CD8-positive, alpha-beta memory T cell (primary cell): ENCODE results near the gene GRK2. TPM values are rescaled to one million over a fixed set of nuclear protein-coding genes. Genes with fewer than 3 reads are reported as not detected.

Source experiments
- CTCF ChIA-PET: fragments of 350-600 bp; sonication (Branson Sonifier 250); formaldehyde crosslinking; loops from one replicate; lab custom pipeline; 2021; ENCODE audit warnings: antibody characterized with exemption; lab: Charles Lee
- POLR2A ChIA-PET: fragments of 350-600 bp; sonication (Branson Sonifier 250); formaldehyde crosslinking; loops from one replicate; lab custom pipeline; 2021; ENCODE audit warnings: antibody characterized with exemption; lab: Charles Lee
- DNase-seq, 5 donors: peaks; one replicate each; pipeline versions ENCODE4 v3.0.0 to v3.0.0-alpha.2; 2020 to 2022; ENCODE audit warnings: mixed read lengths in 1 of 5
- H3K27ac ChIP-seq: one replicate; pipeline ENCODE4 v1.7.0; 2013; ENCODE audit warnings: low read depth, mild to moderate bottlenecking, low read length, moderate library complexity
- H3K27me3 ChIP-seq: 2 replicates; pipeline ENCODE4 v1.7.0; 2013; ENCODE audit warnings: low read length, mild to moderate bottlenecking; ENCODE audit not compliant: insufficient read depth, poor library complexity, severe bottlenecking
- H3K36me3 ChIP-seq: 2 replicates; pipeline ENCODE4 v1.7.0; 2013; ENCODE audit warnings: mild to moderate bottlenecking, low read length, moderate library complexity; ENCODE audit not compliant: insufficient read depth
- H3K4me1 ChIP-seq: 2 replicates; pipeline ENCODE4 v1.7.0; 2013; ENCODE audit warnings: mild to moderate bottlenecking, low read length, moderate library complexity; ENCODE audit not compliant: insufficient read depth
- H3K4me3 ChIP-seq: 2 replicates; pipeline ENCODE4 v1.7.0; 2013; ENCODE audit warnings: mild to moderate bottlenecking, low read length
- H3K9me3 ChIP-seq: 2 replicates; pipeline ENCODE4 v1.7.0; 2013; ENCODE audit warnings: mild to moderate bottlenecking, low read length
- H3K27ac Mint-ChIP-seq, 8 donors: one replicate each; pipeline ENCODE4 v1.8.0; 2020 to 2021; ENCODE audit warnings: mixed read lengths in 8 of 8, mild to moderate bottlenecking in 6 of 8, inconsistent platforms in 3 of 8, moderate library complexity in 3 of 8
- H3K27me3 Mint-ChIP-seq, 2 donors: one replicate each; pipeline ENCODE4 v1.8.0; 2020 to 2021; ENCODE audit warnings: mixed read lengths in 2 of 2, mild to moderate bottlenecking in 1 of 2, moderate library complexity in 1 of 2
- H3K36me3 Mint-ChIP-seq, 3 donors: one replicate each; pipeline ENCODE4 v1.8.0; 2020 to 2021; ENCODE audit warnings: mixed read lengths in 3 of 3, inconsistent platforms in 1 of 3, mild to moderate bottlenecking in 1 of 3
- H3K4me1 Mint-ChIP-seq, 3 donors: one replicate each; pipeline ENCODE4 v1.8.0; 2020 to 2021; ENCODE audit warnings: mixed read lengths in 3 of 3, inconsistent platforms in 1 of 3, mild to moderate bottlenecking in 1 of 3
- H3K4me3 Mint-ChIP-seq, 7 donors: one replicate each; pipeline ENCODE4 v1.8.0; 2020 to 2021; ENCODE audit warnings: mixed read lengths in 7 of 7, mild to moderate bottlenecking in 6 of 7, moderate library complexity in 4 of 7, inconsistent platforms in 2 of 7
- H3K9me3 Mint-ChIP-seq, 5 donors: one replicate each; pipeline ENCODE4 v1.8.0; 2020 to 2022; ENCODE audit warnings: mixed read lengths in 5 of 5, mild to moderate bottlenecking in 3 of 5, moderate library complexity in 2 of 5, inconsistent platforms in 1 of 5
- polyA plus RNA-seq: library from polyadenylated mRNA; unstranded; fragments of 300-500 nt; fragmentation: Illumina TruSeq; gene quantifications from one replicate; pipeline ENCODE4 v1.2.3, GENCODE V29; 2021
- total RNA-seq, 2 experiments: library from RNA; stranded (reverse); gene quantifications; one replicate each; pipeline ENCODE4 v1.2.3, GENCODE V29; 2021

The GRK2 gene
- total and polyA plus RNA-seq, 3 experiments from 2014 or later = 69.9 to 246 (median 237) TPM

- peak overlapping the region; percentile 74 to 91 (median 76) for H3K4me3 Mint-ChIP-seq
- peaks cover 0 to 68% (median 6%) of the 10 kb centered on the region in 3 donors for H3K36me3 Mint-ChIP-seq
- POLR2A ChIA-PET = interaction anchor here (1.0 to 15.0 kb wide), 13 partner anchors 9 to 115 kb away, joined by 3 to 283 read pairs (median 5); partner anchors contain the start of genes GRK2, POLD4, PPP1CA and SSH3
Measured at GRCh38 chr11:67288452-67289225, 22.4 kb downstream of the GRK2 start.

DNA sequence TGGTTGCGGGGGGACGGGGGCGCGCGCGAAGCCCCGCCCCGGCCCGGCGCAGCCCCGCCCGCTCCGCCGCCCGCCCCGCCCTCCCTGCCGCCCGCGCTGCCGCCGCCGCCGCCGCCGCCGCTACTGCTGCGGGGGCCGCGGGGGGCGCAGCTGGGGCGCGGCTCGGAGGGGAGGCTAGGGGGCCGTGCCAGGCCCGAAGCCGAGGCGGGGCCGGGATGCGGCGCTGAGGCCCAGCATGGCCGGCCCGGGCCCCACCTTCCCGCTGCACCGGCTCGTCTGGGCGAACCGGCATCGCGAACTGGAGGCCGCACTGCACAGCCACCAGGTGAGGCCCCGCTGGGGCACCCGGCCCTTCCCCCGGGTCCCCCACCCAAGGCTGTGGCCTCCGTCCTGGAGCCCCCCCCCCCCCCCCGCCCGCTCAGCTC lies 23.0 kb downstream of the GRK2 start, which contains the start of gene ANKRD13D:
Gene ANKRD13D (plus strand): TSS at position 78 of the 425 bp plus-strand sequence. CDS start 158 bp downstream, at position 236.
- ChIA-PET CTCF (interaction anchor here (0.7 to 9.5 kb wide), 15 partner anchors 9 to 175 kb away, joined by 3 to 114 read pairs (median 5); partner anchors contain the start of genes GRK2, PPP1CA and PTPRCAP), POLR2A (interaction anchor here (0.6 to 15.0 kb wide), 11 partner anchors 14 to 113 kb away, joined by 3 to 283 read pairs (median 6); partner anchors contain the start of genes GRK2, POLD4, PPP1CA and SSH3)
- Histone ChIP-seq H3K9me3 (no peaks in the 10 kb centered on the region), H3K36me3 (peaks cover 13% of the 10 kb centered on the region), H3K27me3 (no peaks in the 10 kb centered on the region), H3K4me3 (peak within 1 kb of the TSS; percentile 92), H3K4me1 (peaks cover 77% of the 10 kb centered on the region), H3K27ac (peak within 1 kb of the TSS; percentile 88)
- Mint-ChIP-seq H3K9me3 (no peaks in the 10 kb centered on the region), H3K4me3 (peak within 1 kb of the TSS; percentile 86 to 95 (median 88)), H3K27me3 (peaks cover 0 to 2% of the 10 kb centered on the region in 2 donors), H3K36me3 (peaks cover 3 to 67% (median 11%) of the 10 kb centered on the region in 3 donors), H3K27ac (peak within 1 kb of the TSS; percentile 86 to 100 (median 99)), H3K4me1 (peaks cover 56 to 78% (median 56%) of the 10 kb centered on the region in 3 donors)
- DNase-seq = peak in 1 of 5 donors; percentile 56

More at GRCh38 chr11:67288452-67289225, 22.4 kb downstream of the GRK2 start:
- Histone ChIP-seq H3K4me1 (peaks cover 71% of the 10 kb centered on the region), H3K36me3 (peaks cover 19% of the 10 kb centered on the region), H3K4me3 (peak overlapping the region; percentile 92), H3K9me3 (no peaks in the 10 kb centered on the region), H3K27me3 (no peaks in the 10 kb centered on the region), H3K27ac (peak overlapping the region; percentile 88)
- DNase-seq = peak; percentile 86 to 94 (median 91)
- CTCF ChIA-PET = interaction anchor here (0.7 to 9.5 kb wide), 19 partner anchors 10 to 176 kb away, joined by 3 to 114 read pairs (median 4); partner anchors contain the start of genes GRK2, PPP1CA and PTPRCAP
- peak overlapping the region; percentile 86 to 100 (median 99) for H3K27ac Mint-ChIP-seq
- no peaks in the 10 kb centered on the region for H3K9me3 Mint-ChIP-seq
- peaks cover 50 to 75% (median 51%) of the 10 kb centered on the region in 3 donors for H3K4me1 Mint-ChIP-seq
- H3K27me3 Mint-ChIP-seq = peaks cover 0 to 2% of the 10 kb centered on the region in 2 donors

- Mint-ChIP-seq H3K27ac (peak overlapping the region; percentile 81 to 94 (median 91)), H3K4me1 (peaks cover 54 to 81% (median 56%) of the 10 kb centered on the region in 3 donors), H3K36me3 (peaks cover 5 to 62% (median 11%) of the 10 kb centered on the region in 3 donors), H3K9me3 (peaks cover 0 to under 1% (median 0%) of the 10 kb centered on the region in 5 donors), H3K4me3 (peak overlapping the region; percentile 86 to 95 (median 88)), H3K27me3 (peaks cover 0 to 2% of the 10 kb centered on the region in 2 donors)
- no peaks in the 10 kb centered on the region for H3K27me3 ChIP-seq
- peaks cover 81% of the 10 kb centered on the region for H3K4me1 ChIP-seq
- peak overlapping the region; percentile 76 for H3K27ac ChIP-seq
- DNase-seq = no peak
- H3K9me3 ChIP-seq = no peaks in the 10 kb centered on the region
- H3K36me3 ChIP-seq = peaks cover 12% of the 10 kb centered on the region
- ChIA-PET CTCF (interaction anchor here (0.8 to 9.5 kb wide), 11 partner anchors 9 to 112 kb away, joined by 3 to 114 read pairs (median 4); partner anchors contain the start of genes GRK2 and PPP1CA), POLR2A (interaction anchor here (0.6 to 15.0 kb wide), 7 partner anchors 14 to 40 kb away, joined by 3 to 283 read pairs (median 6); partner anchors contain the start of genes GRK2 and SSH3)
- H3K4me3 ChIP-seq = peak overlapping the region; percentile 66
Measured at GRCh38 chr11:67289651-67290479, 23.6 kb downstream of the GRK2 start.

DNA sequence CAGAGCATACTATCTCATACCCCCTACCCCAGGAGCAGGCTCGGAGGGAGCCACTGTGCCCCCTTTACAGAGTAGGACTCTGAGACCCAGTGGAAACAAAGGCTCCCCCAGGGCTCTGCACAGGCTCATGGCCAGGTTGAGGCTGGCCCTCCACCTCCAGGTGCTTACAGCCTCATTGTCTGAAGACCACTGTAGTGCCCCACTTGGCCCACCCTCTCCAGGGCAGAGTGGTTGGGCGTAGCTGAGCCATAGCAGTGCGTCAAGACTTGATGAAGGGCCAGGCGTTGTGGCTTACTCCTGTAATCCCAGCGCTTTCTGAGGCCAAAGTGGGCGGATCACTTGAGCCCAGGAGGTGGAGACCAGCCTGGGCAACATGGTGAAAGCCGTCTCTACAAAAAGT lies 24.5 kb downstream of the GRK2 start:
- Histone ChIP-seq H3K27me3 (no peaks in the 10 kb centered on the region), H3K4me1 (peaks cover 72% of the 10 kb centered on the region), H3K4me3 (no peak overlapping the region), H3K9me3 (peaks cover 2% of the 10 kb centered on the region), H3K27ac (no peak overlapping the region), H3K36me3 (peaks cover 12% of the 10 kb centered on the region)
- peaks cover 53 to 76% (median 54%) of the 10 kb centered on the region in 3 donors for H3K4me1 Mint-ChIP-seq
- peaks cover 13 to 60% (median 14%) of the 10 kb centered on the region in 3 donors for H3K36me3 Mint-ChIP-seq
- H3K9me3 Mint-ChIP-seq = peaks cover 0 to 5% (median under 1%) of the 10 kb centered on the region in 5 donors
- peak overlapping the region; percentile 39 to 95 (median 86) for H3K4me3 Mint-ChIP-seq
- POLR2A ChIA-PET = interaction anchor here (1.2 to 15.0 kb wide), 4 partner anchors 12 to 26 kb away, joined by 4 to 283 read pairs (median 24); partner anchors contain the start of genes GRK2 and SSH3
- peak overlapping the region in 7 of 8 donors; percentile 52 to 93 (median 68) for H3K27ac Mint-ChIP-seq
- peaks cover 0 to 2% of the 10 kb centered on the region in 2 donors for H3K27me3 Mint-ChIP-seq
- no peak for DNase-seq
- CTCF ChIA-PET = interaction anchor here (0.6 to 9.5 kb wide), 5 partner anchors 21 to 29 kb away, joined by 3 to 114 read pairs (median 5); partner anchors contain the start of gene GRK2

DNA sequence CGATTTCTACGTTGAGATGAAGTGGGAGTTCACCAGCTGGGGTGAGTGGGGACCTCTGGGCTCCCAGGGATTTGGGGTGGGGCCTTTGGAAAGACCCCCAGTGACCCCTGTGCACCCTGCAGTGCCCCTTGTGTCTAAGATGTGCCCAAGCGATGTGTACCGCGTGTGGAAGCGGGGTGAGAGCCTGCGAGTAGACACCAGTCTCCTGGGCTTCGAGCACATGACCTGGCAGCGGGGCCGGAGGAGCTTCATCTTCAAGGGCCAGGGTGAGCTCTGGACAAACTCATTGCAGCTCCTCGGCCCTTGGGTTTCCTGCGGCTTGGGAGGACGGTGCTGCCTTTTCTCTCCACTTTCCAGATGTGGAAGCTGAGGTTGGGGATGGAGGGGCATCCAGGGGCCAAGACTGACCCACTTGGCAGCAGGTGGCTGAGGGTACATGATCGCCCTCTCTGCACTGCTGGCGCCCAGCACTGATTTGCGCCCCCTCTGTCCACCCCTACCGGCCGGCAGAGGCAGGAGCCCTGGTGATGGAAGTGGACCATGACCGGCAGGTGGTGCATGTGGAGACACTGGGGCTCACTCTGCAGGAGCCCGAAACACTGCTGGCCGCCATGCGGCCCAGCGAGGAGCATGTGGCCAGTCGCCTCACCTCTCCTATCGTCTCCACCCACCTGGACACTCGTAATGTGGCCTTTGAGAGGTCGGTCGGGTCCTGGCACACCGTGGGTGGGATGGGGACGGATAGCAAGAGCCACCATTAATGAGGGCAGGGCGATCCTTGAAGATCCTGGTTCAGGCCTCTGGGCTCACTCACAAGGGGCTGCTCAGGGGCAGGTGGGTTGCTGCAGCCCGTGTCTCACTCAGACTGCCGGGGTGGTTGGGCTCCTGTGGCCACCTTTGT lies 25.5 kb downstream of the GRK2 start:
- Mint-ChIP-seq H3K9me3 (peaks cover under 1 to 13% (median 7%) of the 10 kb centered on the region in 5 donors), H3K4me1 (peaks cover 51 to 73% (median 54%) of the 10 kb centered on the region in 3 donors), H3K27ac (peak overlapping the region; percentile 71 to 99 (median 90)), H3K36me3 (peaks cover 20 to 65% (median 23%) of the 10 kb centered on the region in 3 donors), H3K27me3 (peaks cover 0 to 2% of the 10 kb centered on the region in 2 donors), H3K4me3 (peak overlapping the region; percentile 4 to 86 (median 50))
- ChIA-PET POLR2A (interaction anchor here (1.2 to 15.0 kb wide), 2 partner anchors 12 to 19 kb away, joined by 4 to 283 read pairs; partner anchors contain the start of genes GRK2 and SSH3), CTCF (interaction anchor here (1.2 to 9.5 kb wide), 5 partner anchors 11 to 61 kb away, joined by 3 to 114 read pairs (median 5); partner anchors contain the start of genes GRK2, POLD4 and SSH3)
- Histone ChIP-seq H3K4me3 (no peak overlapping the region), H3K36me3 (peaks cover 21% of the 10 kb centered on the region), H3K9me3 (peaks cover 6% of the 10 kb centered on the region), H3K27ac (no peak overlapping the region), H3K4me1 (peaks cover 63% of the 10 kb centered on the region), H3K27me3 (no peaks in the 10 kb centered on the region)
- DNase-seq = no peak

DNA sequence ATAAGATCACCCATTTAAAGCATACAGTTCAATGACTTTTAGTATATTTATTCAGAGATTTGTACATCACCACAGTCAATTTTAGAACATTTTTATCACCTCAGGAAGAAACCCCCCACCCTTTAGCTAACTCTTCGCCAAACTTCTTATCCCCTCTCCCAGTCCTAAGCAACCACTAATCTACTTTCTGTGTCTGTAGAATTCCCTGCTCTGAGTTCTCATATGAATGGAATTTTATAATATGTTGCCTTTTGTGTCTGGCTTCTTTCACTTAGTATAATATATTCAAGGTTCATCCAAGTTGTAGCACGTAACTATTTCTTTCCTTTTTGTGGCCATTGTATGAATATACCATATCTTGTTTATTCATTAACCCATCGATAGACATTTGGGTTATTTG lies 26.4 kb downstream of the GRK2 start:
- ChIA-PET CTCF (interaction anchor here (1.4 to 9.5 kb wide), 4 partner anchors 10 to 60 kb away, joined by 3 to 114 read pairs (median 6); partner anchors contain the start of genes GRK2, POLD4 and SSH3), POLR2A (interaction anchor here (1.4 to 15.0 kb wide), 2 partner anchors 9 to 20 kb away, joined by 3 to 283 read pairs; partner anchors contain the start of gene GRK2)
- Mint-ChIP-seq H3K9me3 (peaks cover 4 to 16% (median 10%) of the 10 kb centered on the region in 5 donors), H3K4me1 (peaks cover 45 to 68% (median 49%) of the 10 kb centered on the region in 3 donors), H3K27me3 (peaks cover 0 to 2% of the 10 kb centered on the region in 2 donors), H3K4me3 (peak overlapping the region; percentile 43 to 86 (median 59)), H3K27ac (peak overlapping the region; percentile 67 to 99 (median 90)), H3K36me3 (peaks cover 22 to 65% (median 27%) of the 10 kb centered on the region in 3 donors)
- peaks cover 54% of the 10 kb centered on the region for H3K4me1 ChIP-seq
- peaks cover 6% of the 10 kb centered on the region for H3K9me3 ChIP-seq
- H3K4me3 ChIP-seq = no peak overlapping the region
- H3K36me3 ChIP-seq = peaks cover 15% of the 10 kb centered on the region
- peak overlapping the region; percentile 20 for H3K27ac ChIP-seq
- no peak for DNase-seq
- no peaks in the 10 kb centered on the region for H3K27me3 ChIP-seq
